Measurements from ENCODE around the gene HOXD9.

HOXD9 gene

GRCh38 chr2:176098366-176099158 lies 24.0 kb upstream of the HOXD9 start:
- DNase-seq (ENCODE audit: low read depth, low spot score): no peak

GRCh38 chr2:176099159-176099727 lies 23.3 kb upstream of the HOXD9 start:
- DNase-seq (ENCODE audit: low read depth, low spot score): no peak

GRCh38 chr2:176099728-176100546 lies 22.6 kb upstream of the HOXD9 start, which contains the start of gene HOXD12:
HOXD12 (plus strand) TSS chr2:176099795; CDS start chr2:176099802, 7 bp downstream.
- no peak for DNase-seq (ENCODE audit: low read depth, low spot score)

- no peak for DNase-seq (ENCODE audit: low read depth, low spot score)
Measured at GRCh38 chr2:176100547-176101140, 21.9 kb upstream of the HOXD9 start.

GRCh38 chr2:176101216-176101830 lies 21.2 kb upstream of the HOXD9 start:
- no peak for DNase-seq (ENCODE audit: low read depth, low spot score)

- no peak for DNase-seq (ENCODE audit: low read depth, low spot score)
Measured at GRCh38 chr2:176101842-176102241, 20.7 kb upstream of the HOXD9 start.

GRCh38 chr2:176102309-176102866 lies 20.1 kb upstream of the HOXD9 start:
- DNase-seq (ENCODE audit: low read depth, low spot score): no peak

GRCh38 chr2:176103194-176103593 lies 19.3 kb upstream of the HOXD9 start:
- no peak for DNase-seq (ENCODE audit: low read depth, low spot score)

- no peak for DNase-seq (ENCODE audit: low read depth, low spot score)
Measured at GRCh38 chr2:176103742-176104315, 18.7 kb upstream of the HOXD9 start.

GRCh38 chr2:176104316-176105077 lies 18.0 kb upstream of the HOXD9 start:
- DNase-seq (ENCODE audit: low read depth, low spot score): no peak

GRCh38 chr2:176105078-176105729 lies 17.3 kb upstream of the HOXD9 start:
- DNase-seq (ENCODE audit: low read depth, low spot score): no peak

- no peak for DNase-seq (ENCODE audit: low read depth, low spot score)
Measured at GRCh38 chr2:176105730-176106580, 16.6 kb upstream of the HOXD9 start.

- no peak for DNase-seq (ENCODE audit: low read depth, low spot score)
Measured at GRCh38 chr2:176106581-176107539, 15.7 kb upstream of the HOXD9 start, which contains the start of gene HOXD11. HOXD11 (plus strand) TSS chr2:176107280; CDS start chr2:176107356, 76 bp downstream.

- DNase-seq (ENCODE audit: low read depth, low spot score): no peak
Measured at GRCh38 chr2:176107731-176108181, 14.8 kb upstream of the HOXD9 start.

- no peak for DNase-seq (ENCODE audit: low read depth, low spot score)
Measured at GRCh38 chr2:176109192-176109901, 13.2 kb upstream of the HOXD9 start.

- DNase-seq (ENCODE audit: low read depth, low spot score): no peak
Measured at GRCh38 chr2:176109946-176110345, 12.6 kb upstream of the HOXD9 start.

Measured in iPS DF 19.7 (cell line).